Mesodermal cell (in vitro differentiated cells): ENCODE measurements around the gene IFT80.

Experiments
- H3K27ac ChIP-seq: 2 replicates; pipeline ENCODE4 v1.7.0; 2013; ENCODE audit warnings: mild to moderate bottlenecking, low read depth, low read length, moderate library complexity; ENCODE audit not compliant: severe bottlenecking
- H3K36me3 ChIP-seq: 2 replicates; pipeline ENCODE4 v1.7.1; 2013; ENCODE audit warnings: mild to moderate bottlenecking, low read length, moderate library complexity; ENCODE audit not compliant: control insufficient read depth, insufficient read depth
- H3K4me1 ChIP-seq: one replicate; pipeline ENCODE4 v1.7.1; 2013; ENCODE audit warnings: mild to moderate bottlenecking, low read length; ENCODE audit not compliant: insufficient read depth, control insufficient read depth, poor library complexity, severe bottlenecking
- H3K4me3 ChIP-seq: 2 replicates; pipeline ENCODE4 v1.7.0; 2013; ENCODE audit warnings: low read length, control low read depth, mild to moderate bottlenecking; ENCODE audit not compliant: insufficient read depth, poor library complexity, severe bottlenecking; ENCODE audit errors: extremely low read depth
- H3K9me3 ChIP-seq: 2 replicates; pipeline ENCODE4 v1.7.1; 2013; ENCODE audit warnings: mild to moderate bottlenecking, low read length, moderate library complexity; ENCODE audit not compliant: control insufficient read depth
- WGBS, 2 experiments: methylation state at CpG; one replicate each; pipeline ENCODE4 v1.1.5; 2013; ENCODE audit warnings: missing lambda C conversion rate in 2 of 2; ENCODE audit not compliant: insufficient coverage in 2 of 2; 5-methylcytosine and 5-hydroxymethylcytosine counted together

The IFT80 gene

GRCh38 chr3:160319322-160319721 is 79.7 kb downstream of the IFT80 start:
- H3K27ac ChIP-seq, result no peak overlapping the region
- no peak overlapping the region for H3K4me3 ChIP-seq
- H3K4me1 ChIP-seq, result no peaks in the 10 kb centered on the region
- H3K9me3 ChIP-seq, result no peaks in the 10 kb centered on the region
- H3K36me3 ChIP-seq, result peaks cover 14% of the 10 kb centered on the region

GRCh38 chr3:160314995-160315394 is 84.0 kb downstream of the IFT80 start:
- Histone ChIP-seq H3K4me1 (no peaks in the 10 kb centered on the region), H3K9me3 (no peaks in the 10 kb centered on the region), H3K36me3 (peaks cover 14% of the 10 kb centered on the region), H3K27ac (no peak overlapping the region), H3K4me3 (no peak overlapping the region)

GRCh38 chr3:160312014-160312624 is 86.9 kb downstream of the IFT80 start:
- Histone ChIP-seq H3K9me3 (no peaks in the 10 kb centered on the region), H3K27ac (no peak overlapping the region), H3K4me1 (no peaks in the 10 kb centered on the region), H3K36me3 (peaks cover 10% of the 10 kb centered on the region), H3K4me3 (no peak overlapping the region)
- 90 to 100% methylated on average over 2 to 3 of the region's 5 CpGs for WGBS, 2 experiments

GRCh38 chr3:160302806-160303205 is 96.2 kb downstream of the IFT80 start:
- no peak overlapping the region for H3K4me3 ChIP-seq
- H3K9me3 ChIP-seq, result no peaks in the 10 kb centered on the region
- H3K36me3 ChIP-seq, result no peaks in the 10 kb centered on the region
- H3K4me1 ChIP-seq, result no peaks in the 10 kb centered on the region
- H3K27ac ChIP-seq, result no peak overlapping the region

GRCh38 chr3:160296591-160296990 is 102.4 kb downstream of the IFT80 start:
- Histone ChIP-seq H3K4me1 (no peaks in the 10 kb centered on the region), H3K4me3 (no peak overlapping the region), H3K27ac (no peak overlapping the region), H3K36me3 (no peaks in the 10 kb centered on the region), H3K9me3 (no peaks in the 10 kb centered on the region)

- WGBS, 2 experiments, result 76 to 100% methylated on average over 2 of the region's 3 CpGs
- Histone ChIP-seq H3K36me3 (peaks cover 3% of the 10 kb centered on the region), H3K27ac (no peak overlapping the region), H3K9me3 (no peaks in the 10 kb centered on the region), H3K4me3 (no peak overlapping the region), H3K4me1 (no peaks in the 10 kb centered on the region)
These were observed 107.1 kb downstream of the IFT80 start for GRCh38 chr3:160291909-160292299.

- H3K27ac ChIP-seq, result no peak overlapping the region
- WGBS, 2 experiments, result 95 to 97% methylated on average over 4 of the region's 5 CpGs
- no peaks in the 10 kb centered on the region for H3K4me1 ChIP-seq
- no peaks in the 10 kb centered on the region for H3K9me3 ChIP-seq
- H3K4me3 ChIP-seq, result no peak overlapping the region
- peaks cover 3% of the 10 kb centered on the region for H3K36me3 ChIP-seq
These were observed 107.6 kb downstream of the IFT80 start for GRCh38 chr3:160291290-160291908.

- WGBS, 2 experiments, result 100% methylated on average over 1 of the region's 1 CpG
- Histone ChIP-seq H3K27ac (no peak overlapping the region), H3K9me3 (no peaks in the 10 kb centered on the region), H3K36me3 (peaks cover 3% of the 10 kb centered on the region), H3K4me3 (no peak overlapping the region), H3K4me1 (no peaks in the 10 kb centered on the region)
These were observed 111.4 kb downstream of the IFT80 start for GRCh38 chr3:160287666-160288065.

GRCh38 chr3:160286231-160286630 is 112.8 kb downstream of the IFT80 start:
- H3K9me3 ChIP-seq, result no peaks in the 10 kb centered on the region
- H3K4me1 ChIP-seq, result no peaks in the 10 kb centered on the region
- H3K36me3 ChIP-seq, result peaks cover 3% of the 10 kb centered on the region
- H3K4me3 ChIP-seq, result no peak overlapping the region
- no peak overlapping the region for H3K27ac ChIP-seq
- 75% methylated on average over 1 of the region's 1 CpG for WGBS, 2 experiments

GRCh38 chr3:160280836-160281235 is 118.2 kb downstream of the IFT80 start:
- H3K36me3 ChIP-seq, result peaks cover 3% of the 10 kb centered on the region
- WGBS, 2 experiments, result 100% methylated on average over 1 of the region's 1 CpG
- no peak overlapping the region for H3K27ac ChIP-seq
- no peak overlapping the region for H3K4me3 ChIP-seq
- no peaks in the 10 kb centered on the region for H3K4me1 ChIP-seq
- H3K9me3 ChIP-seq, result no peaks in the 10 kb centered on the region

GRCh38 chr3:160279657-160280056 is 119.4 kb downstream of the IFT80 start:
- Histone ChIP-seq H3K4me3 (no peak overlapping the region), H3K4me1 (no peaks in the 10 kb centered on the region), H3K9me3 (no peaks in the 10 kb centered on the region), H3K27ac (no peak overlapping the region), H3K36me3 (peaks cover 3% of the 10 kb centered on the region)
- no CpG with 5 or more reads among the region's 2 CpGs for WGBS, 2 experiments
